Activated T-cell treated with anti-CD3 and anti-CD28 coated beads for 24 hours (primary cell): ENCODE results near the gene TSPAN4.
A peak's percentile ranks its signal among the peaks of the same experiment; 100 is the strongest.

Experiments
- DNase-seq: peaks from one replicate; pipeline ENCODE4 v3.0.0-alpha.2; 2020; ENCODE audit warnings: low read depth

The TSPAN4 gene

DNA sequence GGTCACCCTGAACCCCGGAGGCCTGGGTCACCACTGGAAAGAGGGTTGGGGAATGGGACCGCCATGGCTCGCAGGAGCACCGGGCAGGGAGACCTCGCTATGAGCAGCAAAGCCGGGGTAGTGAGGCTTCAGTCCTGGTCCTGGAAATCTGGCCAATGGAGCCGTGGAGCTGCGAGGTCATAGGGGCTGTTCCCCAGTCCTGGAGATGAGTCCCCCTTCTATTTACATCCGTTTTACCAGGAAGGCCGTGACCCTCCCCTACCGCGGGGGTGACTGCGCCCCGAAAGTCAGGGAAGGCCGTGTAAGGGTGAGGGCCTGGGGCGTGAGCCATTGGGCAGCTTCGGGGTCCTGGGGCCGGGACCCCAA is 38.1 kb upstream of the TSPAN4 start:
- DNase-seq, result no peak

DNA sequence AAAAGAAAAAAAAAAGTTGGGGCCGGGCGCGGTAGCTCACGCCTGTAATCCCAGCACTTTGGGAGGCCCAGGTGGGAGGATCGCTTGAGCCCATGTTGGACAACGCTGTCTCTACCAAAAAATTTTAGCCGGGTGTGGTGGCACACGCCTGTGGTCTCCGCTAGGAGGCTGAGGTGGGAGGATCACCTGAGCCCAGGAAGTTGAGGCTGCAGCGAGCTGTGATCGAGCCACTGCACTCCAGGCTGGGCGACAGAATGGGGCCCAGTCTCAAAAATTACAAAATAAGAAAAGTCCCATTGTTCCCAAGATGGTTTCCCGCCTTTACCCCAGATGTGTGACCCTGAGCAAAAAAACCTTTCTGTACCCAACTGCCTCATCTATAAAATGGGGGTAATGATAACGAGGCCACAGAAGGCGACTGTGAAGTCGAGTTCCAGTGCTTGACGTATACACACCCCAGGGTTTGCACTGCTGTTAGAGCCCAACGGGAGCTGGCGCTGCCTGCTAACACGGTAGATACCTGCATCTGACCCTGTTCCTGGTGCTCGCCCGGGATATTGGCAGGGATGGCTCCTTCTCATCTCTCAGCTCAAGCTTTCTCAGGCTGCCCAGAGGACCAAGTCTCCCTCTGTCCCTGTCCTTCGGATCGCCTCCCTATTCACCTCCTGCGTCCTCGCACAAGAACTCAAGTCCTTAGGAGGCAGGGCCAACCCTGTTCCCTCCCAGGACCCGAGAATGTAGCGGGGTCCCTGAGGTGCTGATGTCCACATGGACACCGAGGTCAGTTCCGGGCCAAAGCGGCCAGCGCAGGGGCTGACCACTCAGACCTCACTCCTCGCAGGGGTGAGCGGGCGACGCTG is 34.0 kb upstream of the TSPAN4 start:
- no peak for DNase-seq

GRCh38 chr11:809287-810039 is 33.2 kb upstream of the TSPAN4 start, which contains the start of gene RPLP2:
TSS of gene RPLP2 (plus strand) at chr11:809967. CDS start at chr11:810235, 268 bp downstream.
- peak; percentile 97 for DNase-seq

DNA sequence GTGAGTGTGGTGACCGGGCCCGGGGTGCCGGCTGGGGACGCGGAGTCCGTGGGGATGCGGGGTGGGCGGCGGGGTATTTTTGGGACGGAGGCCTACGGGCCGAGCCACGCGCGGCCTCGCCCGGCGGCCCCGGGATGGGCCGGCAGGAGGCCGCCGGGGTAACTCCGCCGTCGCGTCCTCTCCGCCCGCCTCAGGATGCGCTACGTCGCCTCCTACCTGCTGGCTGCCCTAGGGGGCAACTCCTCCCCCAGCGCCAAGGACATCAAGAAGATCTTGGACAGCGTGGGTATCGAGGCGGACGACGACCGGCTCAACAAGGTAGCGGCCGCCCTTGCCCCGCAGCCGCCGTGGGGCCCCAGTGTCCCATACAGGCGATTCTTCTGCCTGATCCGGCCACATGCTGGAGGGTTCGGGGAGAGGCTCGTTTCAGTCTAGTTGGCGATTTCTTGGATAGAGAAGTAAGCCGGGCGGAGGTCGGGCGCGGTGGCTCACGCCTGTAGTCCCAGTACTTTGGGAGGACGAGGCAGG is 32.5 kb upstream of the TSPAN4 start:
- DNase-seq, result no peak

DNA sequence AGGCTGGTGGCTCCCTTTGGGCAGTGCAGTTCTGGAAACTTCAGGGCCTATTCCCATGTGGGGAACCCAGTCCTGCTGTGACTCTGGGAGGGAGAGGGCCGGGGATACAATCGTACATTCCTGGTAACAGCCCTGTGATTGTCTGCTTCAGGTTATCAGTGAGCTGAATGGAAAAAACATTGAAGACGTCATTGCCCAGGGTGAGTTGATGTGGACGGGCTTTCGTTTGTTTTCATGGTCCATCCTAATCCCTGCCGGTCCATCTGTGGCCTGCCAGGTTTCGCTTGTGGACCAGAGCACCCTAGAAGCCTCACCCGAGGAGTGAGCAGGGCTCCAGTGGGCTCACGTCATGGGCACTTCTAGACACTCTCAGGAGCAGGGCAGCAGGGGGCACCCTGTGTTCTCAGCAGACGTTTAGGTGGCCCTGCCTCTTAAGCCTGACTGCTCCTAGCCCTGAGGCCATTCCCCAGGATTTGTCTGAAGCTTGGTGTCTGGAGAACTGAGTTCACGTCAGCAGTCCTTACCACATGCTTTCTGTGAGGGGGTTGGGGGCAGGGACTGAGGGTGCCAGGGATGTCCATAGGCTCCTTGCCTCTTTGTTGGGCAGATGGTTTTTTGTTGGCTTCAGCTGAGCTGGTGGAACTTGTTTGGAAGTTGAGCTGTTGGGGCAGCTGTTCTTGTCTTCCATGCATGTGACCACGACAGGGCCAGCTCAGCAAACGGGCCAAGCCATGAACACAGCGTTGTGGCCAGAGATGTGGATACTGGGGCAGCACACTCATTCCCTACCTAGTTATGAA is 31.0 kb upstream of the TSPAN4 start:
- DNase-seq, result no peak

GRCh38 chr11:812390-812789 is 30.3 kb upstream of the TSPAN4 start:
- DNase-seq, result no peak

- no peak for DNase-seq
Measured at GRCh38 chr11:813072-813455, 29.6 kb upstream of the TSPAN4 start.

- DNase-seq, result no peak
Measured at GRCh38 chr11:813456-814096, 29.1 kb upstream of the TSPAN4 start.

- no peak for DNase-seq
Measured at GRCh38 chr11:815675-816432, 26.8 kb upstream of the TSPAN4 start.

DNA sequence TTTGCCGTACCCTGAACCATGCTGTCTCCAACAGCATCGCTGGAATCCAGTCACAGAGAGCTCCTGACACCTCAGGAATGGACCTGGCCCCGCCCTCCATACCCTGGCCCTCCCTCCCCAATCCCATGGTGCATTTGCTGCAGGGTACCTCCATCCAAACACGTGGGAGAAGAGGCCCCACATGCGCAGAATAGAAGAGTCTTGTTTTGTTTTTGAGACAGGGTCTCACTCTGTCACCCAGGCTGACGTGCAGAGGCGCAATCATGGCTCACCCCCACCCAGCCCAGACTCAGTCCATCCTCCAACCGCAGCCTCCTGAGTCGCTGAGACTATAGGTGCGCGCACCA is 26.2 kb upstream of the TSPAN4 start:
- DNase-seq, result no peak

- DNase-seq, result no peak
Measured at GRCh38 chr11:818396-819128, 24.1 kb upstream of the TSPAN4 start, which contains the start of gene PNPLA2. TSS of gene PNPLA2 (plus strand) at chr11:818914. CDS start at chr11:819719, 805 bp downstream.

- DNase-seq, result peak; percentile 88
Measured at GRCh38 chr11:819129-819931, 23.3 kb upstream of the TSPAN4 start.

DNA sequence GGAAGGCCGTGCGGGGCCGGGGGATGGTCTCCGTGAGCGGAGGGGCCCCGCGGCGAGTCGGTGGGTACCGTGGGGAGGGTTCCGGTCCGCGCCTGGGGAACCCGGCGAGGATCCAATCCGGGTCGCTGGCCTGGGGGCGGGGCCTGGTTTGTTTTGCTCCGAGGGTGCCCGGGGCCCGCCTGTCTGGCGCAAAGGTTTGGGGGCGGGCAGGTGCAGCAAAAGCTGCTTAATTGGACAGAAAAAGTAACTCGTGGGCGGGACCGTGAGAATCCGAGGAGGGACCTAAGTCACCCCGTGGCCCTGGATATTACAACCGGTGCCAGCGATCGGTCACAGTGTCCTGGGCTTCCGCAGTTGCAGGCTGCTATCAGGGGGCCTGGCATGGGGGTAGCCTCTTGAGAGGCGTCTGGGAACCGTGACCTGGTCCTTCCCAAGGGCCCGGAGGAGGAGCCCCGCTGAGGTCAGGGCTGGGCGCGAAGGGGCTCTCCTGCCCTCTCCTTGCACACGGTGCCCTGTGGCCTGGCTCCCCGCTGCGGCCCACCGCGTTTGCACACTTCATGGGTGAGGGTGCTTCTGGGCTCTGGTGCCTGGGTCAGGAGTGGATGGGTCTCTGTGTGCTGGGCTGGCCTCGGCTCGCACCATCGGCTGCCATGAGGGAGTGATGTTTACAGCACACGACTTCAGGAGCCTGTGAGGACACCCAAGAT is 22.6 kb upstream of the TSPAN4 start:
- peak; percentile 89 for DNase-seq

DNA sequence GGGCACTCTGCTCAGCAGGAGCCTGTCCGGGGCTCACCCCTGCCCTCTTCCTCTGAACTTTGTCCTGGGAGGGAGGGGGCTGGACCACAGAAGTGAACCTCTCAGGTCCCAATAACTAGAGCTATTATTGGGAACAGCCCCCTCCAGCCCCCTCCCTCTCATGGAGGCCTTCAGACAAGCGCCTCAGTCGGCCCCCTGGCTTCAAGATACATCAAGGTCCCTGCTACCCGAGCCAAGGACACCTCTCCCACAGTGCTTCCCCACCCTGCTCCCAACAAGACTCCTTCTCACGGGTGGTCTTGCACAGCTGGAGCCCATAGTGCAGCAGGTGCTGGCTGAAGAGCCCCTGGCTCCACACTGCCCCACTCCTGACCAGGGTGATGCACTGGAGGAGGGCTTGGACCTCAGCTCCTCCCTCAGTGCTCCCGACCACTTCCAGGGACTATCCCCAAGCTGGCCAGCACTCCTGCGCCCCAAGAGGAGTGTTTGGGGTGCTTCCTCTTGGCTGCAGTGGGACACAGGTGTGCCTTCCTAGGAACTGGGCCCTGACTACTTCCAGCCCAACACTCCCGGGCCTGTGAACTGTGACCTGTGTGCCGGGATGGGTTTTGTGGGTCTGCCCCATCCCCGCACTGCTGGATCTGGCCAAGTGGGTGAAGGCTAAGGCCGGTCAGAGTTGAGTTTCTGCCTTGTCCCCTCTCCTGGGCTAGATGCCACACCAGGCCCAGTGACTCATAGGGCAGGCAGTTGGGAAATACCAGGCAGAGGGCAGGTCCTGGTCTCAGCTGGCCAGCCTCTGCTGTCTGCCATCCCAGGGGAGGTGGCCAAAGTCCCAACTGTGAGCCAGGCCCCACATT is 21.8 kb upstream of the TSPAN4 start:
- no peak for DNase-seq

- no peak for DNase-seq
Measured at GRCh38 chr11:821512-822371, 20.9 kb upstream of the TSPAN4 start.

- no peak for DNase-seq
Measured at GRCh38 chr11:823441-824291, 19.0 kb upstream of the TSPAN4 start.
